GM04503 (cell line): Measurements from ENCODE around the gene PLCD1.
"Not testable (repeated sequence)": the region's sequence is repeated elsewhere in the genome, so short reads cannot be mapped to it uniquely, and the experiment has no call there.

Experiments used
- DNase-seq: peaks from one replicate; pipeline ENCODE4 v3.0.0-alpha.2; 2012; ENCODE audit warnings: low read depth

PLCD1 gene

GRCh38 chr3:38029400-38030125 lies at the start of gene PLCD1:
TSS of gene PLCD1 (minus strand) at chr3:38029642. CDS start at chr3:38029539, 103 bp downstream.
- DNase-seq = no peak

DNA sequence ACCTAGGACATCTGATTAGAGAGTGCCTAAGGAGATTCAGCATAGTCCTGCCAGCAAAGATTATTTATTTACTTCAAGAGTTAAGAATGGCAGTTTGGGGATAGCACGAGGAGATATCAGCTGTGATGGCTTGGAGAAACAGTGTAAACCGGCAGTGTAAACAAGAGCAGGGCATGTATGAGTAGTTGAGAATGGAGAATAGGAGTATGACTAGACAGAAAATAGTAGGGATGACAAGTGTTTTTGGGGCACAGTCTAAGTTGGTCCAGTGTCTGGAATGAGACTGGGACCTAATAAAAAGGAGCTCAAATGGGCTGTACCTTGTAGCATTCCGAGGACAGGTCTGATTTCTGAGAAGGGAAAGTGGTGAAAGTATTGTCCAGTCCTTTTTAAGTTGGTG lies 47.6 kb upstream of the PLCD1 start:
- not testable (repeated sequence) for DNase-seq

GRCh38 chr3:38070013-38070412 lies 40.6 kb upstream of the PLCD1 start:
- DNase-seq = no peak

- no peak for DNase-seq
Observed at GRCh38 chr3:38067508-38068233, 38.2 kb upstream of the PLCD1 start.

DNA sequence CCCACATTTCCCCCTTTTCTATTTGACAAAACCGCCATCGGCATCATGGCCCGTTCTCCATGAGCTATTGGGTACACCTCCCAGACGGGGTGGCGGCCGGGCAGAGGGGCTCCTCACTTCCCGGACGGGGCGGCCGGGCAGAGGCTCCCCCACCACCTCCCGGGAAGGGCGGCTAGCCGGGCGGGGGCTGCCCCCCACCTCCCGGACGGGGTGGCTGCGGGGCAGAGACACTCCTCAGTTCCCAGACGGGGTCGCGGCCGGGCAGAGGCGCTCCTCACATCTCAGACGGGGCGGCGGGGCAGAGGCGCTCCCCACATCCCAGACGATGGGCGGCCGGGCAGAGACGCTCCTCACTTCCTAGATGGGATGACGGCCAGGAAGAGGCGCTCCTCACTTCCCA lies 35.0 kb upstream of the PLCD1 start:
- not testable (repeated sequence) for DNase-seq

DNA sequence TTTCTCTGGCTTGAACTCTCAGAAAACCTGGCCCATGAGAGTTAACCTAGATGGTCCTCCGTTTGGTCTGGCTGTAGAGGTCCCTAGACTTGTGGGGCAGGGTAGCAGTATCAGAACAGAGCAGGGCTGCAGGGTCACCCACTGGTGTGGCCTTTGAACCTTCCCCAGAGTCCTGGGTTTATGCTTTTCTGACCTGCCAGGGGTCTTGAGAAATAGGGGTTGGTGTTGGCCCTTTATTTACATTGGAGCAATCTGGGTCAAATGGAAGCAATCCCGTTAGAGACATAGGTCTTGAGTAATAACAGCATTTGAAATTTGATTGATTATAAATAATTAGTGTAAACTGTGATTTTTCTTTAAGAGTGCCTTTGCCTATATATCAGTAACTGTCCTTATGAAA lies 33.4 kb upstream of the PLCD1 start:
- DNase-seq = no peak

DNA sequence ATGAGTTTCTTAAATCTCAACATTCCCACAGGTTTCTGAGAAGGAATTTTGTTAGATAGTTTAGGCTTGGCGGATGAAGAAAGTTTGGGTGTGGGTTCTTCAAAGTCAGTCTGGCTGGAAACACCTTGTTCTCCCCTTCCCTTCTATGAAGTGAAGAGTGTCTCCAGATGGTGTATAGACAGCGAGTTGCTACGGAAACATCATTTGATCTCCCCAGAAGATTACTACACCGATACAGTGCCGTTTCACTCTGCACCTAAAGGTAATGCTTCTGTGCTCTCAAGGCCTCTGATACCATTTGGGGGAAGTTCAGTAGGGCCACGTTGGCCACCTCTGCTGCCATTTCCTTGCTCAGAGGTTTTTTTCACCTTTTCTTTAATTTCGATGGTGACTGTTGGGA lies 30.1 kb upstream of the PLCD1 start:
- no peak for DNase-seq

DNA sequence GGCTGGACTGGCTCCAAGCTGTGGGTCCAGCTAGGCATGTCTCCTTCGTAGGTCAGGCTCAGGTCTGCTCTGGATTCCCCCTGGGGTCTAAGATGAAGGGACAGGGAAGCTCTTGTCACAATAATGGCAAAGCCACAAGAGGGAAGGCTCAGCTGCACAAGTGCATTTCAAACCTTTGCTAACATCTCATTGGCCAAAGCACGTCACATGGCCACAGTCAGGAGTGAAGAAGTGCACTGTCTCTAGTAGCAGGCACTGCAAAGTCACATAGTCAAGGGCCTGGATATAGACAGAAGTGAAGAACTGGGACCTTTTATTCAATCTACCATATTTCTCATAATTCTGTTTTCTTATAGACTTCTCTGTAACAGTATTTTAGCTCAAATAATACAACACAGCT lies 29.7 kb upstream of the PLCD1 start:
- DNase-seq = no peak

- DNase-seq = no peak
Observed at GRCh38 chr3:38054499-38055001, 25.1 kb upstream of the PLCD1 start.

- DNase-seq = not testable (repeated sequence)
Observed at GRCh38 chr3:38053813-38054498, 24.5 kb upstream of the PLCD1 start.

- not testable (repeated sequence) for DNase-seq
Observed at GRCh38 chr3:38053286-38053685, 23.8 kb upstream of the PLCD1 start.

DNA sequence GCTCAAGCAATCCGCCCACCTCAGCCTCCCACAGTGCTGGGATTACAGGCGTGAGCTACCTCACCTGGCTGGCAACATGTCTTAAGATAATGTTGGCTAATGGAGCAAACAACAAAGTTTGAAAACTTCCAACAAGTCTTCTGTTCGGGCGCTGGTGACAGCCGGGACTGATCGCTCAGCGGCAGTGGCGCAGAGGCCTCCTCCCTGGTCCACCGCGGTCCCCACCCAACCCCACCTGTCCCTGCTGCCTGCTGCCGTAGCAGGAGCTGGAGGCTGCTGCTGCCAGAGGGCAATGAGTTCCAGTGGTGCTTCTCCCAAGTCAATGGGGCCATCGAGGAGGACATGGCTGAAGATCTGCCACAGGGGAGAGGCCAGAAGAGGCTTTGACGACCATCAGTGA lies 21.7 kb upstream of the PLCD1 start:
- no peak for DNase-seq

GRCh38 chr3:38049358-38050126 lies 20.1 kb upstream of the PLCD1 start:
- no peak for DNase-seq

DNA sequence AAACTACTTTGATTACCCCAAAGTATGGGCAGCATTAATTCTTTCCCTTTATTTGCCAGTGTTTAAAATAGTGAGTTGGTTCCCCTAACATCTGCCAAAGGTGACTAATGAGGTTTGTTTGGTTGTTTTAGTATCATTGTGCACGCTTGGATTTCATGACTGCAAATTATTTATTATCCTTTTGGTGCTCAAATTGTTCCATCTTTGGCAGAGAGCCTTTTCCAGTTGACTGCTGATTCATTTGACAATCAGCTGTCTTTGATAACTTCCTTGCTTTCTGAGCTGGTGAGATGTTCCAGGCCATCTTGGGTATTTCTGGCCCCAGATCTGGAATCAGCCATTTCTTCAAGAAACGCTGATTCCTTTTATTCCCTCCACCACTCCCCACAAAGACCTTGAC lies 18.5 kb upstream of the PLCD1 start:
- DNase-seq = no peak

GRCh38 chr3:38046821-38047220 lies 17.4 kb upstream of the PLCD1 start:
- no peak for DNase-seq

DNA sequence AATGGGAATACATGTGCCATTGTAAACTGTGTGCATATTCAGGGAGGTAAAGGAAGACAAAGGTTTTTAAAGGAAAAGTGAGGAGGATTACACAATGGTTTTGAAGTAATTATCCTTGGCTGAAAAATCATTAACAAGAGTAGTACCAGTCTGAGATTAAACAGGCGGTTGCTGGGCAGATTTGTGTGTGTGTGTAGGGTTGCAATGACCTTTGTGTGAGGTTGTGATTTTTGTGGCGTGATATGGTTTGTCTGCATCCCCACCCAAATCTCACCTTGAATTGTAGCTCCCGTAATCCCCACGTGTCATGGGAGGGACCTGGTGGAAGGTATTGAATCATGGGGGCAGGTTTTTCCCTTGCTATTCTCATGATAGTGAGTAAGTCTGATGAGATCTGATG lies 16.6 kb upstream of the PLCD1 start:
- no peak for DNase-seq

- DNase-seq = no peak
Observed at GRCh38 chr3:38043486-38043885, 14.0 kb upstream of the PLCD1 start.

DNA sequence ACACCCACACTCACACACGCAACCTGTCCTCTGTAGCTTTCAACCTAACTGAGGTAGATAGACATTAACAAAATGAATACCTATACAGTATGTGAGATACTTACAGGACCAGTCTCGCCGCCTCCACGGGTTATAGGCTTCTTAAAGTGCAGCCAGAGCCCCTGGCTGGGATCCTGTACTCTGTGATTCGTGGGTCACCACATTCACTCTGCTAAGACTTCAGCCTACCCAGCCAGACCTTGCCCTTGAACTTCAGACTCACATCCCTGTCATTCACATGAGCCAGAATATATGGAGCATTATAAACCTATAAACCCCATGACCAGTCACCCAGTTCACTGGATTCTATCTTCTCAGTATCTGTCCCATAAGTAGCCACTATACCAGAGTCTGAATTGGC lies 11.0 kb upstream of the PLCD1 start:
- no peak for DNase-seq

DNA sequence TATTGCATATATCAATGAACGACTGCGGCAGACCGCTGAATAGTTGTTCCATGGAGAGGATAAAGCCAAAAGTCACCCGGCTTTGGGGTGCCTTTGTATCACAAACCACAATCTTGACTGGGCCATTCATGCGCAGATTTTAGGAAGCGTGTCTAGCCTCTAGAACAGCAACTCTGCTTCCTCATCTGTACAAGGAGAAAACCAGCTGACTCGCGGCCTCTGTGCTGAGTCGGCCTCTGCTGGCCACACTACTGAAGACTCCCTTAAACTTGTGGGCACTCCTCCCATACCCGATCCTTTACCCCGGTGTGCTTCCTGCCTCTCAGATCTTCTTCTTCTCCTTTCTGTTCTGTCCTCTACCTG lies 10.4 kb upstream of the PLCD1 start:
- no peak for DNase-seq

- no peak for DNase-seq
Observed at GRCh38 chr3:38039101-38039898, 9.9 kb upstream of the PLCD1 start, which contains the start of gene DLEC1. TSS of gene DLEC1 (plus strand) at chr3:38039208. CDS start at chr3:38039226, 18 bp downstream.

DNA sequence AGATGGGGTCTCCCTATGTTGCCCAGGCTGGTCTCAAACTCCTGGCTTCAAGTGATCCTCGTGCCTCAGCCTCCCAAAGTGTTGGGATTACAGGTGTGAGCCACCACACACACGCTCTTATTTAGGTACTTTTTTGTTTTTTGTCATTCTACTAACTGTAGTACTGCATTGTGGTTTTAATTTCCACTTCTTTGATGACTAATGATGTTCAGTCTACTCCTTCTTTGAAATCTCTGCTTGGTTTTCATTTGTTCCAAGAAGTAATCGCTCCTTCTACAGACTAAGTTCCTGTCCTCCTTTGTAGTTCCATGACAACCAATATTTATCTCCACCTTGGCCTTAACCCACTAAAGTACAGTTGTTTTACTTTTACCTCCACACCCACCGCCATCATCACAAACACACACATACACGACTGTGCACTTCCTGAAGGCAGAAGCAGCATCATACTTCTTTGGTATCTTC lies 9.0 kb upstream of the PLCD1 start:
- no peak for DNase-seq
